Keratinocyte (primary cell): ENCODE results near the gene GLI3. TPM values are rescaled to one million over a fixed set of nuclear protein-coding genes. Genes with fewer than 3 reads are reported as not detected.

Experiments used
- DNase-seq: peaks from one replicate; pipeline ENCODE4 v3.0.0-alpha.2; 2011; ENCODE audit warnings: low read depth, missing footprints, low spot score
- FAIRE-seq: peaks from 2 replicates; lab custom pipeline; 2011; peaks lifted over from hg19 to GRCh38; lab: Jason Lieb, UNC
- H2AFZ ChIP-seq: 2 replicates; pipeline ENCODE4 v1.6.0; 2012; ENCODE audit warnings: low read length, control low read depth, inconsistent platforms; ENCODE audit not compliant: control insufficient read depth
- H3K27ac ChIP-seq: 2 replicates; pipeline ENCODE4 v1.5.1; 2011; ENCODE audit warnings: low read length; ENCODE audit not compliant: control insufficient read depth, insufficient read depth
- H3K27me3 ChIP-seq: 3 replicates; pipeline ENCODE4 v1.6.0; 2011; ENCODE audit warnings: low read length; ENCODE audit not compliant: control insufficient read depth, insufficient read depth; ENCODE audit errors: extremely low read depth
- H3K36me3 ChIP-seq, 2 experiments: 2 replicates in 1 of 2; 3 replicates in 1 of 2; pipeline ENCODE4 v1.5.1; 2011; ENCODE audit warnings: low read length in 2 of 2, mild to moderate bottlenecking in 1 of 2; ENCODE audit not compliant: control insufficient read depth in 2 of 2, insufficient read depth in 2 of 2; ENCODE audit errors: extremely low read depth in 1 of 2
- H3K4me1 ChIP-seq: 3 replicates; pipeline ENCODE4 v1.5.1; 2011; ENCODE audit warnings: low read length; ENCODE audit not compliant: control insufficient read depth, insufficient read depth; ENCODE audit errors: extremely low read depth
- H3K4me2 ChIP-seq: 3 replicates; pipeline ENCODE4 v1.6.0; 2011; ENCODE audit warnings: low read depth, low read length; ENCODE audit not compliant: control insufficient read depth, insufficient read depth; ENCODE audit errors: extremely low read depth
- H3K4me3 ChIP-seq, 3 experiments: fragments of 200-600 bp in 1 of 3; sonication (generic) in 1 of 3; 2 replicates in 2 of 3; 3 replicates in 1 of 3; pipeline ENCODE4 v1.5.1; 2011 to 2016; ENCODE audit warnings: low read length in 3 of 3, mild to moderate bottlenecking in 3 of 3, control low read depth in 2 of 3, inconsistent platforms in 1 of 3, low read depth in 1 of 3, mixed read lengths in 1 of 3, mixed run types in 1 of 3, moderate library complexity in 1 of 3; ENCODE audit not compliant: control insufficient read depth in 2 of 3, insufficient read depth in 2 of 3; ENCODE audit errors: extremely low read depth in 1 of 3
- H3K79me2 ChIP-seq: 2 replicates; pipeline ENCODE4 v1.6.0; 2012; ENCODE audit warnings: low read length; ENCODE audit not compliant: control insufficient read depth, insufficient read depth
- H3K9ac ChIP-seq: 3 replicates; pipeline ENCODE4 v1.6.0; 2011; ENCODE audit warnings: low read length; ENCODE audit not compliant: control insufficient read depth, insufficient read depth; ENCODE audit errors: extremely low read depth
- H3K9me1 ChIP-seq: 3 replicates; pipeline ENCODE4 v1.6.0; 2011; ENCODE audit warnings: low read length; ENCODE audit not compliant: control insufficient read depth, insufficient read depth; ENCODE audit errors: extremely low read depth
- H3K9me3 ChIP-seq: 2 replicates; pipeline ENCODE4 v1.5.1; 2012; ENCODE audit warnings: low read depth, low read length; ENCODE audit not compliant: control insufficient read depth
- H4K20me1 ChIP-seq: 3 replicates; pipeline ENCODE4 v1.6.0; 2011; ENCODE audit warnings: low read length; ENCODE audit not compliant: control insufficient read depth, insufficient read depth; ENCODE audit errors: extremely low read depth
- CTCF ChIP-seq, 3 experiments: IDR thresholded peaks in 1 of 3; conservative IDR thresholded peaks in 1 of 3; optimal IDR thresholded peaks in 1 of 3; 2 replicates in 2 of 3; 3 replicates in 1 of 3; pipeline versions ENCODE3 to v1.5.1; 2011; ENCODE audit warnings: low read length in 3 of 3, mild to moderate bottlenecking in 3 of 3, moderate library complexity in 2 of 3, control low read depth in 1 of 3, inconsistent platforms in 1 of 3; ENCODE audit not compliant: insufficient read depth in 2 of 3; ENCODE audit errors: extremely low read depth in 1 of 3
- EZH2 ChIP-seq: IDR thresholded peaks from one replicate; pipeline ENCODE4 v1.6.1; 2012; ENCODE audit warnings: inconsistent platforms, mild to moderate bottlenecking, low read length, moderate library complexity
- dilution Hi-C: fragments of 300-500 bp; cut with MboI; formaldehyde crosslinking; loops from one replicate; pipeline ENCODE4 v1.7.0; 2020; ENCODE audit warnings: low sequenced_read_pairs; ENCODE audit not compliant: extremely low pct_ligation_motif_present
- polyA plus RNA-seq, 5 experiments: library from polyadenylated mRNA; depleted of rRNA in 3 of 5; stranded (reverse) in 3 of 5; stranded (forward) in 1 of 5; unstranded in 1 of 5; fragments of >200 nt; gene quantifications; 1 replicate in 1 of 5; 2 replicates in 3 of 5; 3 replicates in 1 of 5; pipeline versions ENCODE4 v1.2.1 to v1.2.3, GENCODE V29; 2011 to 2012; ENCODE audit warnings: missing spikeins in 2 of 5, low read depth in 1 of 5, low replicate concordance in 1 of 5

The GLI3 gene
- polyA plus RNA-seq, 1 donor (not counting 4 experiments of a cell fraction or from before 2014, with no cell fraction given) = 3.6 TPM

- FAIRE-seq (no peak), DNase-seq (no peak)
- Histone ChIP-seq H3K4me1 (peaks cover 13% of the 10 kb centered on the region), H3K4me2 (no peak overlapping the region), H3K79me2 (no peaks in the 10 kb centered on the region), H4K20me1 (no peaks in the 10 kb centered on the region), H3K9ac (no peak overlapping the region), H3K27ac (no peak overlapping the region), H3K9me1 (no peaks in the 10 kb centered on the region), H3K36me3 (no peaks in the 10 kb centered on the region), H2AFZ (no peak overlapping the region), H3K4me3 (no peak overlapping the region), H3K9me3 (no peaks in the 10 kb centered on the region), H3K27me3 (no peaks in the 10 kb centered on the region)
- no peak for TF ChIP-seq EZH2
- TF ChIP-seq CTCF (optimal IDR thresholded peaks at IDR 0.05 in 1 of 3, IDR thresholded peaks at IDR 0.05 in 1 of 3, conservative IDR thresholded peaks at IDR 0.05 in 1 of 3; ENCODE audit: extremely low read depth in 1 of 3, insufficient read depth in 2 of 3, low read length in 3 of 3) = no peak
- dilution Hi-C loops = no loop called here
Observed at GRCh38 chr7:42263971-42264370, 27.0 kb upstream of the GLI3 start.

GRCh38 chr7:42262964-42263363, 26.0 kb upstream of the GLI3 start:
- Histone ChIP-seq H3K36me3 (no peaks in the 10 kb centered on the region), H2AFZ (peak overlapping the region; percentile 77), H3K4me1 (peaks cover 13% of the 10 kb centered on the region), H3K27ac (peak overlapping the region; percentile 13), H3K9me1 (no peaks in the 10 kb centered on the region), H3K9ac (no peak overlapping the region), H3K9me3 (no peaks in the 10 kb centered on the region), H4K20me1 (no peaks in the 10 kb centered on the region), H3K79me2 (no peaks in the 10 kb centered on the region), H3K4me2 (peak overlapping the region; percentile 32), H3K4me3 (peak overlapping the region in 1 of 3 experiments; percentile 22), H3K27me3 (no peaks in the 10 kb centered on the region)
- dilution Hi-C loops = no loop called here
- TF ChIP-seq CTCF (optimal IDR thresholded peaks at IDR 0.05 in 1 of 3, IDR thresholded peaks at IDR 0.05 in 1 of 3, conservative IDR thresholded peaks at IDR 0.05 in 1 of 3; ENCODE audit: extremely low read depth in 1 of 3, insufficient read depth in 2 of 3, low read length in 3 of 3) (no peak), EZH2 (no peak)
- peak; percentile 91 for FAIRE-seq
- no peak for DNase-seq
